ENCODE data around the gene CROCC.
"Not testable (repeated sequence)": the region's sequence is repeated elsewhere in the genome, so short reads cannot be mapped to it uniquely, and the experiment has no call there.

CROCC gene

GRCh38 chr1:16897653-16898052 lies 24.1 kb upstream of the CROCC start:
- DNase-seq (ENCODE audit: low read depth), result not testable (repeated sequence)

DNA sequence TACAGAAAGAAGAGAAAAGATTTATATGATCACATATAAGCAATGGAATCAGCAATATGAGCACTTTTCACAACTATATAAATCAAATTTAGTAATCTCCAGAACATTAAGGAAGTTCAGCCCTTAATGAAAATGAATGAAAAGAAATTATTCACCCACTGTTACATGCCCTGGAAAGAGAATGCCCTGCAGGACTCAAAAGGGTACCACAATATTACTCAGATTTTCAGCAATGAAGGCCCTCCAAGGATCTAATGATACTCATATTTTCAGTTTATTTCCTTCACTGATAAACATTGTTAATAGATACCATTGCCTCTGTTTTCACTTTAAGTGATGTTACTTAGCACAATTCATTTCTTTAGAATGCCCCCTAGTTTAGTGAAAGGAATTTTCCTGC lies 23.4 kb upstream of the CROCC start:
- not testable (repeated sequence) for DNase-seq (ENCODE audit: low read depth)

DNA sequence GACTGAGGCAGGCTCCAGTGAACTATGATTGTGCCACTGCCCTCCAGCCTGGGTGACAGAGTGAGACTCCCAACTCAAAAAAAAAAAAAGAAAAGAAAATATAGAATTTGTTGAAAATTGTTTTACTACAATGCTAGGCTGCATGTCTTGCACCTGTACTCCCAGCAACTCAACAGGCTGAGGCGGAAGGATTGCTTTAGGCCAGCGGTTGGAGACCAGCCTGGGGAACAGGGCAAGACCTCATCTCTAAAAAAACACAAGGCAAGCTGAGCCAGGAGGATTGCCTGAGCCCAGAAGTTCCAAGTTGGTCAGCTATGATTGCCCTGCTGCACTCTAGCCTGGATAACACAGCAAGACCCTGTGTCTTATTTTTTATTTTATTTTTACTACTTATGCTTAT lies 22.7 kb upstream of the CROCC start:
- DNase-seq (ENCODE audit: low read depth), result not testable (repeated sequence)

DNA sequence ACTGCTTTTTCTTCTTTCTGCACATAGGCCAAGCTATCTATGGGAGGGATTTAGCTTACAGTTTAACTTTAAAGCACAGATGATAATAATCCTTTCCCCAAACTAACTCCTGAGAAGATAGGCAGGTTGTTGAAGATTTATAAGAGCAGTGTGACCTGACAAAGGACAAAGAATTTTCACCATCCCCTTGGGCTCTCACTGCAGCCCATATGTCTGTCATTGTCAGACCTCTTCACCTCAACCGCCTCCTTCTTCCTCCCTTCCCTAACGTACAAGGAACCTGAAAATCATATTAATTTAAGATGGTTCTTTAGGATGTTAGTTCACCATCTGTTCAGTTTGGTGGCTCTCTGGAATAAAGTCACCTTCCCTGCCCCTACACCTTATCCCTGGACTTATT lies 21.0 kb upstream of the CROCC start:
- DNase-seq (ENCODE audit: low read depth), result no peak

GRCh38 chr1:16901371-16901770 lies 20.4 kb upstream of the CROCC start:
- DNase-seq (ENCODE audit: low read depth), result not testable (repeated sequence)

- peak; percentile 74 for DNase-seq (ENCODE audit: low read depth)
Measured at GRCh38 chr1:16903054-16903453, 18.7 kb upstream of the CROCC start.

DNA sequence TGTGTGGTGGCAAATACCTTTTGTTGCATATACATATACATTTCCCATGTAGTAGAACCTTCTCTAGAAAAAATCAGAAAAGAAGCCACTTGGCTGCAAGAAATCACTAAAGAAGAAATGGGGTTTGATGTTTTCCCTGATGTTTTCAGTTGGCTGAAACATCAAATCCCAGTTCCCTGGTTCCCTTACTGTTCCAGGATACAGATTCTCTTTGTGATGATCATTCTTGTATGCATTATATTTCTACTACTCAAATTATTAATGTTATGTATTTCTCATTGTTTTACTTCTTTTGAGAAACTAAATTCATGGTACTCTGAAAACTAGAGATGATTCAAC lies 18.3 kb upstream of the CROCC start:
- DNase-seq (ENCODE audit: low read depth), result no peak

- DNase-seq (ENCODE audit: low read depth), result peak; percentile 97
Measured at GRCh38 chr1:16904560-16905109, 17.1 kb upstream of the CROCC start.

DNA sequence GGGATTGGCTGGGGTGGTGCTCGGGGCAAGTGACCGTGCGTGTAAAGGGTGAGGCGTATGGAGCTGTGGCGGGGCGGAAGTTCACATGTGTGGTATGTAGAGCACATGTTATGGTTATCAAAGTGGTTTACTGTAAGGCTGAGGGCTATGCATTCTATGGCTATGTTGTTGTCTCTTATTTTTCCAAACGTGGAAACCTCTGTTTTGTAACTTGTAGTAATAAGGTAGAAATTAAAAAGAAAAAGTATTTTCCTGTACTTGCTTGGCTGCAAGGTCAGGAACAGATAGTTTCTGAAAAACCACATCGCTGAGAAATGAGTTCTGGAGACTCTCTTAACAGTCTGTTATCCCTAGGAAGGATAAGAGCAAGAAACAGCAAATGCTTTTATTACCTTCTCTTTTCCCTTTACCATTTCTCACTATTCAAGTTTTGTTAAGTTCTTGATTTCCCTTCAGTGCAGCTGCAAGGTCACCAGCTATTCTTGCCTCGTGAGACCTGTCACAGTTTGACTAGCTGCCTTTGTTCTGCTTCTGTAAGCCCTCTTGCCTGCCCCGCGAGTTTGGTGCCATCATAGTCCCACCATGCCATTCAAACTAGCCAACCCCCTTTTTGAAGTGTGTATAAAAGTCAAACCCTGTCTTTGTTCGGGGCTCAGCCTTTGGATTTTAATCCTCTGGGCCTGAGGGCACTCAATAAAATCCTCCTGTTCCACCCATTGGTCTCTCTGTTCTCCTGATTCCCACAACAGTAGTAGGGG lies 16.4 kb upstream of the CROCC start:
- peak; percentile 52 for DNase-seq (ENCODE audit: low read depth)

- DNase-seq (ENCODE audit: low read depth), result no peak
Measured at GRCh38 chr1:16905868-16906702, 15.6 kb upstream of the CROCC start.

DNA sequence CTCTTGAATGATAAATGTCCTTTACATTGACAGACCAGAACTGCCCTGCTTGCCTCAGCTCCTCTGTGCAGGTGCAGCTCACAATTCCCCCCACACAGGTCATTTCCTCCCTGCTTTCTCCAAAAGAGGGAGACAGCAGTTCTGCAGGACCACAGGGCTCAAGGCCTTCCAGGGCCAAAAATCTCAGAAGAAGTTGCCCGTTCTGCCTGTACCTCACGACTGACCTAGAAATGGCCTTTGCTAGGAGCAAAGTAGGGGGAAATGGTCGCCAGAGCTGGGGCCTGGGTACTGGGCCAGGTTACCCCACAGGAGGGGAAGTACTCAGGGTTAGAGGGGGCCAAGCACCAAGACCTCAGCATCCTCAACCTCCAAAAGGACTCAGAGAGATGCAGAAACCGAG lies 14.9 kb upstream of the CROCC start:
- DNase-seq (ENCODE audit: low read depth), result no peak

GRCh38 chr1:16907870-16908758 lies 13.6 kb upstream of the CROCC start:
- no peak for DNase-seq (ENCODE audit: low read depth)

DNA sequence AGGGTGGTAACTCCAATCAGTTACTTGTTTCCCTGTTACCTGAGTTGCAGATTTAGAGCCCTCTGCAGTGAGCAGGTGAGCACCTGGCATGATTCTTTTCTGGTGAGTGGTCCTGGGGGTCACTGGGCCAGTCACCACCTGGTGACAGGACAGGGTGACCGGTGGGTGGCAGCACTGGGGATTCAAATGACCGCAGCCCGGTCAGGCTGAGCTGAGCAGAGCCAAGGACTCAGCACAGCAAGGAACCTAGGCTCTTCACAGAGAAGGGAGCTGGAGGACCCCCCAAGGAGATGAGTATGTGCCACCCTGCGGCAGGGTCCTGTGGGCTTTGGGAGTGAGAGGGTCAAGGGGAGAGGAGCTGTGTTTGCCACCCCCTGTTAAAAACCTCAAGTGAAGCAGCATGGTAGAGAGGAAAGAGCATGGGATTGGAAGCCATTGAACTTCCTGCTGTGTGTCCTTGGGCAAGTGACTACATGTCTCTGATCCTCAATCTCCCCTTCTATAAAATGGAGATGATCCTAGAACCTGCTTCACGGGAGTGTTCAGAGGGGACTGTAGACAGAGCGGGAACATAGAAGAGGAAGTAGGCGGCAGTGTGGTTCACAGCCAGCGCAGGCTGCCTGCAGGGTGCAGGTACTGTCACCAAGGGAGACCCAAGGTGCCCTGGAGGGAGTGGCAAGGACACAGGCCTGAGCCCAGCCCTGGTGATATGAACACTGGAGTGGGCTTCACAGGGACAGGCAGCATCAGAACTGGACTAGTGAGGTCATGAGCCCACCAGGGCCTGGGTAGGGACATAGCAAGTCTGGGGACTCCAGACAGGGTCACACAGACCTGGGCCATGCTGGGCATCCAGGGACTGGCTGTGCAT lies 9.6 kb upstream of the CROCC start:
- not testable (repeated sequence) for DNase-seq (ENCODE audit: low read depth)

DNA sequence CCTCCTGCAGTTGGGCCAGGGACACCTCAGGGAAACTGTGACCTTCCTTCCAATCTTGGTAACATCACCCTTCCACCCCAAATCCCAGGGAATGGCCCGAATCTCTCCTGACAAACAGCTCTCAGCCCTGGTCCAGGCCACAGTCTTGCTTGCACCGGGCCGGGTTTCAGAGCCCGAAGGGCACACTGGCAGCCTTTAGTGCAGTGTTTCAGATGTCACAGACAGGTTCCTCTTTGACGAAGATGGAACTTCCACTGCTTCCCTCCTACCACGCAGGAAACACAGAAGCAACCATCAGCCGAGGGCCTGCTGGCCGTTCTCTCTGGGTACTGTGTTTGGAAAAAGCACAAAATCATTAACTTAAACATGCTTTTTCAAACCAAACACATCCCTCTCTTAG lies 9.0 kb upstream of the CROCC start:
- DNase-seq (ENCODE audit: low read depth), result not testable (repeated sequence)

- no peak for DNase-seq (ENCODE audit: low read depth)
Measured at GRCh38 chr1:16913181-16913832, 8.4 kb upstream of the CROCC start.

DNA sequence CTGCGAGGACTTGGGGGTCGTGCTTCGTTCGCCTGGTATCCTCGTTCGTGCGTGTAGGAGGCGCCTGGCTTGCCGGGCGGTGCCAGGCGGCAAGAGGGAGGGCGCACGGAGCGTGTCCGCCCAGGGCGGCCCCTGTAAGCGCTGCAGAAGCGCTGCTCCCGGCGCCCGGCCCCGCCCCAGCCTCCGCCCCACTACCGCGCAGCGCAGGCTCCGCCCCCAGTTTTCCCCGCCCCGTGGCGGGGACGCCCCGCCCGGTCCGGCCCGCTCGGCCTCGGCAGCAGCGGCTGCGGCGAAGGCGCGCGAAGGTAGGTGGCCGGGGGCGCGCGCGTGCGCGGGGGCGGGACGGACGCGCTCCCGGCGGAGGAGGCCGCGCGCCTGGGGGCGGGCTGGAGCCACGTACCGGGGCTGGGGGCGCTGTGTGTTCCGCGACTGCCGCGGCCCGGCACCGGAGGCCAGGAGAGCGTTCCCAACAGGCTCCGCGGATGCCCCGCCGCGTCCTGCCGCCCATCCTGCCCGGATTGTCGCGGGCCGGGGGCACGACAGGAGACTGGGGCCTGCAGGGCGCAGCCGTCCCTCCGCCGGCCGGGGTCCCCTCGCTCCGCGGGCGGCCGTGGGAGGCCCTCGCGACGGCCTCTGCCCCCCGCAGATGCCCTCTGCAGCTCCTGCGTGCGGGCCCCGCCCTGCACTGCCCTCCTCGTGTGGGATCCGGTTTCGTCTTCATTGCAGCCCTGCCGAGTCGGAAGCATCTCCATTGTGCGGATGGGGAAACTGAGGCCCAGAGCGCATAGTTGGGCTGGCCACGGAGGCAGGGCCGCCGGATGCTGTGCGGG lies 7.7 kb upstream of the CROCC start:
- peak; percentile 87 for DNase-seq (ENCODE audit: low read depth)

- DNase-seq (ENCODE audit: low read depth), result not testable (repeated sequence)
Measured at GRCh38 chr1:16914928-16915626, 6.7 kb upstream of the CROCC start.

DNA sequence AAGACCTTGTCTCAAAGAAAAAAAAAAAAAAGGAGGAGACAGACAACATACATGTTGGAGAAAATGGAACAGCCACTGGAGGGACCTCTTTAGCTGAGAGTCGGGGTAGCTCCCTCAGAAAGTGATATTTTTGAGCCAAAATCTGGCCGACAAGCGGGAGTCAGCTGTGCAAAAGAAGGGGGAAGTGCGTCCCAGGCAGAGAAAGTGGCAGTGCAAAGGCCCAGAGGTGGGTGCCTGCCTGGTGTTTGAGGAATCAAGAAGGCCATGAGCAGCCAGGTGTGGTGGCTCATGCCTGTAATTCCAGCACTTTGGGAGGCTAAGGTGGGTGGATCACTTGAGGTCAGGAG lies 6.1 kb upstream of the CROCC start:
- DNase-seq (ENCODE audit: low read depth), result no peak
